ENCODE measurements around the gene CASS4.

The CASS4 gene

GRCh38 chr20:56487216-56487615 lies 75.2 kb downstream of the CASS4 start:
- Histone ChIP-seq H3K4me3 (ENCODE audit: insufficient read depth, low read depth, low read length, poor library complexity, severe bottlenecking) (no peak overlapping the region), H3K4me1 (ENCODE audit: control insufficient read depth, insufficient read depth, low read length, poor library complexity, severe bottlenecking) (peaks cover 9% of the 10 kb centered on the region), H3K36me3 (ENCODE audit: control insufficient read depth, insufficient read depth, low read length) (peaks cover 57% of the 10 kb centered on the region), H3K9me3 (ENCODE audit: control insufficient read depth, low read length) (no peaks in the 10 kb centered on the region), H3K27ac (ENCODE audit: insufficient read depth, low read length, poor library complexity, severe bottlenecking) (no peak overlapping the region), H3K27me3 (replicated peaks; ENCODE audit: control insufficient read depth, insufficient read depth, low read length, poor library complexity, severe bottlenecking) (no peaks in the 10 kb centered on the region)
- DNase-seq = no peak

- Histone ChIP-seq H3K27me3 (replicated peaks; ENCODE audit: control insufficient read depth, insufficient read depth, low read length, poor library complexity, severe bottlenecking) (no peaks in the 10 kb centered on the region), H3K36me3 (ENCODE audit: control insufficient read depth, insufficient read depth, low read length) (peaks cover 68% of the 10 kb centered on the region), H3K4me3 (ENCODE audit: insufficient read depth, low read depth, low read length, poor library complexity, severe bottlenecking) (no peak overlapping the region), H3K4me1 (ENCODE audit: control insufficient read depth, insufficient read depth, low read length, poor library complexity, severe bottlenecking) (peaks cover 5% of the 10 kb centered on the region), H3K27ac (ENCODE audit: insufficient read depth, low read length, poor library complexity, severe bottlenecking) (no peak overlapping the region), H3K9me3 (ENCODE audit: control insufficient read depth, low read length) (no peaks in the 10 kb centered on the region)
- no peak for DNase-seq
These were observed 76.5 kb downstream of the CASS4 start for GRCh38 chr20:56488566-56488965.

GRCh38 chr20:56501116-56501515 lies 89.1 kb downstream of the CASS4 start:
- no peak overlapping the region for H3K27ac ChIP-seq (ENCODE audit: insufficient read depth, low read length, poor library complexity, severe bottlenecking)
- H3K4me1 ChIP-seq (ENCODE audit: control insufficient read depth, insufficient read depth, low read length, poor library complexity, severe bottlenecking) = no peaks in the 10 kb centered on the region
- no peak overlapping the region for H3K4me3 ChIP-seq (ENCODE audit: insufficient read depth, low read depth, low read length, poor library complexity, severe bottlenecking)
- DNase-seq = no peak
- peaks cover 7% of the 10 kb centered on the region for H3K36me3 ChIP-seq (ENCODE audit: control insufficient read depth, insufficient read depth, low read length)
- H3K9me3 ChIP-seq (ENCODE audit: control insufficient read depth, low read length) = no peaks in the 10 kb centered on the region
- H3K27me3 ChIP-seq (replicated peaks; ENCODE audit: control insufficient read depth, insufficient read depth, low read length, poor library complexity, severe bottlenecking) = no peaks in the 10 kb centered on the region

GRCh38 chr20:56503916-56504315 lies 91.9 kb downstream of the CASS4 start:
- Histone ChIP-seq H3K36me3 (ENCODE audit: control insufficient read depth, insufficient read depth, low read length) (no peaks in the 10 kb centered on the region), H3K4me3 (ENCODE audit: insufficient read depth, low read depth, low read length, poor library complexity, severe bottlenecking) (no peak overlapping the region), H3K27me3 (replicated peaks; ENCODE audit: control insufficient read depth, insufficient read depth, low read length, poor library complexity, severe bottlenecking) (no peaks in the 10 kb centered on the region), H3K4me1 (ENCODE audit: control insufficient read depth, insufficient read depth, low read length, poor library complexity, severe bottlenecking) (no peaks in the 10 kb centered on the region), H3K27ac (ENCODE audit: insufficient read depth, low read length, poor library complexity, severe bottlenecking) (no peak overlapping the region), H3K9me3 (ENCODE audit: control insufficient read depth, low read length) (no peaks in the 10 kb centered on the region)
- DNase-seq = no peak

GRCh38 chr20:56504373-56505005 lies 92.4 kb downstream of the CASS4 start:
- DNase-seq = no peak
- Histone ChIP-seq H3K9me3 (ENCODE audit: control insufficient read depth, low read length) (no peaks in the 10 kb centered on the region), H3K36me3 (ENCODE audit: control insufficient read depth, insufficient read depth, low read length) (no peaks in the 10 kb centered on the region), H3K4me1 (ENCODE audit: control insufficient read depth, insufficient read depth, low read length, poor library complexity, severe bottlenecking) (no peaks in the 10 kb centered on the region), H3K27me3 (replicated peaks; ENCODE audit: control insufficient read depth, insufficient read depth, low read length, poor library complexity, severe bottlenecking) (no peaks in the 10 kb centered on the region), H3K27ac (ENCODE audit: insufficient read depth, low read length, poor library complexity, severe bottlenecking) (no peak overlapping the region), H3K4me3 (ENCODE audit: insufficient read depth, low read depth, low read length, poor library complexity, severe bottlenecking) (no peak overlapping the region)

- H3K9me3 ChIP-seq (ENCODE audit: control insufficient read depth, low read length) = no peaks in the 10 kb centered on the region
- no peaks in the 10 kb centered on the region for H3K4me1 ChIP-seq (ENCODE audit: control insufficient read depth, insufficient read depth, low read length, poor library complexity, severe bottlenecking)
- no peak for DNase-seq
- H3K27me3 ChIP-seq (replicated peaks; ENCODE audit: control insufficient read depth, insufficient read depth, low read length, poor library complexity, severe bottlenecking) = no peaks in the 10 kb centered on the region
- H3K4me3 ChIP-seq (ENCODE audit: insufficient read depth, low read depth, low read length, poor library complexity, severe bottlenecking) = no peak overlapping the region
- no peak overlapping the region for H3K27ac ChIP-seq (ENCODE audit: insufficient read depth, low read length, poor library complexity, severe bottlenecking)
- no peaks in the 10 kb centered on the region for H3K36me3 ChIP-seq (ENCODE audit: control insufficient read depth, insufficient read depth, low read length)
These were observed 94.0 kb downstream of the CASS4 start for GRCh38 chr20:56506103-56506502.
